Measurements from ENCODE around the gene PTPN20. TPM values are rescaled to one million over a fixed set of nuclear protein-coding genes. Genes with fewer than 3 reads are reported as not detected.
A peak's percentile ranks its signal among the peaks of the same experiment; 100 is the strongest.

The PTPN20 gene
- total RNA-seq, 2 experiments from 2014 or later, result 1.3 to 2.0 TPM

- Mint-ChIP-seq H3K4me3 (no peak overlapping the region), H3K27ac (no peak overlapping the region), H3K27me3 (no peaks in the 10 kb centered on the region), H3K4me1 (no peaks in the 10 kb centered on the region), H3K9me3 (ENCODE audit: low read depth) (no peaks in the 10 kb centered on the region), H3K36me3 (ENCODE audit: low read depth) (no peaks in the 10 kb centered on the region)
- ATAC-seq (peak; percentile 39), DNase-seq (no peak)
- ChIA-PET POLR2A (no interaction called here), CTCF (interaction anchor here (0.6 to 1.4 kb wide), 3 partner anchors 9 to 954 kb away, joined by 3 to 7 read pairs (median 3); no protein-coding TSS in a partner anchor)
- intact Hi-C loops (cut with DNase I, micrococcal nuclease), result no loop called here
Observed at GRCh38 chr10:47031211-47031900, 120.1 kb downstream of the PTPN20 start.

DNA sequence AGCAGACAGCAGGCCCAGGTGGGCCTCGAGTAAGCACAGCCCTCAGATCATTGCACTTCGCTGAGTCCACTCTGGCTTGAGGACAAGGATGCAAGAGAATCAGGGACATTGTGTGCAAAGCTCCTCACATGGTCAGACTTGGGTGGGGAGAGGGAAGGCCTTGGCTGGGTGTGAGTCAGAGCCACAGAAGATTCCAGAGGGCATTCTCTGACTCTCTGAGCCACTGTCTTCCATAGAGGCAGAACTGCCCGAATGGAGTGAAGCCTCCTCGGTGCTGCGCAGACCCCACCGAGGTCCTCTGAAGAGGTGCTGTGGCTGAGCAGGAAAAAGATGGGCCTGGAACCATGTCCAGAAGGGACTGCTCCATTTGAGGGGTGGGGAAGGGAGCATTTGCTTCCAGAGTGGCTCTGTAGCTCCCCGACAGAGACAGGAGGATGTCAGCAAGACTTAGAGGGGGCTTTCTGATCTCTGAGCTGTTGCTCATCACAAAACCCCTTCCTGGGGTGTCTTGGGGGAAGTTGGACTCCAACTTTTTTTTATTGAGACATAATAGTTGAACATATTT is 120.8 kb downstream of the PTPN20 start:
- no peak for ATAC-seq
- Mint-ChIP-seq H3K27ac (no peak overlapping the region), H3K27me3 (no peaks in the 10 kb centered on the region), H3K4me1 (no peaks in the 10 kb centered on the region), H3K9me3 (ENCODE audit: low read depth) (no peaks in the 10 kb centered on the region), H3K4me3 (no peak overlapping the region), H3K36me3 (ENCODE audit: low read depth) (no peaks in the 10 kb centered on the region)
- ChIA-PET CTCF (interaction anchor here (1.1 to 2.6 kb wide), 3 partner anchors 9 to 280 kb away, joined by 3 to 13 read pairs (median 7); no protein-coding TSS in a partner anchor), POLR2A (no interaction called here)
- intact Hi-C loops (cut with DNase I, micrococcal nuclease), result no loop called here
- DNase-seq, result no peak

DNA sequence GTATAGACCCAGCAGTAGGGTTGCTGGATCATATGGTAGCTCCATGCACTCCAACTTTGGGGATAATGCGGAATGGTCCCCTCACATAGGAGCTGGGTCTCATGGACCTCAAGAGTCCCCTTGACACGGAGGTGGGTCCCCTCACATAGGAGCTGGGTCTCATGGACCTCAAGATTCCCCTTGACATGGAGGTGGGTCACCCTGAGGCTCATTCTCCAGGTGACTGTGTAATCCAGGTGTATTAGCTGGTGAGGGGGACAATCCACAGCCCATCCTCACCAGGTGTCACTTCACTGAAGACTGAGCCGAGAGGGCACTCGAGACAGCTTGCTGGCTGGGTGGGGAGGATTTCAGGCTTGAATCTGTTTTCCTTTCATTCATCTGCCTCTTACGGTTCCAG is 121.9 kb downstream of the PTPN20 start:
- POLR2A ChIA-PET, result no interaction called here
- Mint-ChIP-seq H3K4me1 (no peaks in the 10 kb centered on the region), H3K36me3 (ENCODE audit: low read depth) (no peaks in the 10 kb centered on the region), H3K27me3 (no peaks in the 10 kb centered on the region), H3K4me3 (no peak overlapping the region), H3K9me3 (ENCODE audit: low read depth) (no peaks in the 10 kb centered on the region), H3K27ac (no peak overlapping the region)
- ATAC-seq, result no peak
- CTCF ChIA-PET, result interaction anchor here (0.9 to 2.6 kb wide), 3 partner anchors 12 to 279 kb away, joined by 3 to 13 read pairs (median 5); no protein-coding TSS in a partner anchor
- DNase-seq, result no peak
- intact Hi-C loops (cut with DNase I, micrococcal nuclease), result no loop called here

GRCh38 chr10:47033541-47034270 is 122.5 kb downstream of the PTPN20 start:
- CTCF ChIA-PET, result interaction anchor here (0.5 to 2.6 kb wide), 5 partner anchors 8 to 279 kb away, joined by 3 to 13 read pairs (median 3); no protein-coding TSS in a partner anchor

DNA sequence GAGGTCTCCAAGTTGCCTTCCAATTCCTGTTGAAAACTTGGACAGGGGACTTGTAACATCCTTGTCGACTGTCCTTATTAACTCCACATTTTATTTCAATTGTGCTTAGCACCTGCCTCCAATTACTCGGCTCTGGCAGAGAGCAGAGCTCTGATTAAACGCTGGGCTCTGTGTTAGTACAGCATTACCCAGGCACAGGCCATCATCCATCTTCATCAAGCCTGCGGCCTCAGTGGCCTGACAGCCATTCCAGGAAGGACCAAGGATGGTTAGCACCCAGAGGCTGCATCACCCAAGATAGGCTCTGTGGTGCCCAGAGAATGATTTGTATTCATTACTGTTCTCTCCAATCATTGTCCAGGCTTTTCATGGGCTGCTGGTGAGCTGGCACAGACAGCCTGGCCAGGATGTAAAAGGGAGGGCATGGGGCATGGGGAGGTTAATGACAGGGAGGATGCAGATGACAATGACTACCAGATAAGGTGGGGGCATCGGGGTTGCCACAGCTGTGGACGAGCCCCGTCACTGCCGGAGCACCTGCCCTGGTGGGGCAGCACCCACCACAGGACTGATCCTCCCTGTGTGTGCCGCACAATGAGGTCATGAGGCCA is 123.3 kb downstream of the PTPN20 start:
- H3K4me3 Mint-ChIP-seq, result no peak overlapping the region
- POLR2A ChIA-PET, result no interaction called here
- no peaks in the 10 kb centered on the region for H3K9me3 Mint-ChIP-seq (ENCODE audit: low read depth)
- ATAC-seq, result no peak
- no peaks in the 10 kb centered on the region for H3K4me1 Mint-ChIP-seq
- intact Hi-C loops (cut with DNase I, micrococcal nuclease), result no loop called here
- DNase-seq, result no peak
- no peaks in the 10 kb centered on the region for H3K36me3 Mint-ChIP-seq (ENCODE audit: low read depth)
- H3K27ac Mint-ChIP-seq, result no peak overlapping the region
- CTCF ChIA-PET, result interaction anchor here (0.5 to 2.6 kb wide), 3 partner anchors 9 to 278 kb away, joined by 3 to 13 read pairs (median 5); no protein-coding TSS in a partner anchor
- H3K27me3 Mint-ChIP-seq, result no peaks in the 10 kb centered on the region

More at GRCh38 chr10:47033541-47034270, 122.5 kb downstream of the PTPN20 start:
- no peaks in the 10 kb centered on the region for H3K27me3 Mint-ChIP-seq
- H3K27ac Mint-ChIP-seq, result no peak overlapping the region
- no peaks in the 10 kb centered on the region for H3K4me1 Mint-ChIP-seq
- intact Hi-C loops (cut with DNase I, micrococcal nuclease), result no loop called here
- no peak for ATAC-seq
- H3K9me3 Mint-ChIP-seq (ENCODE audit: low read depth), result no peaks in the 10 kb centered on the region
- POLR2A ChIA-PET, result no interaction called here
- no peaks in the 10 kb centered on the region for H3K36me3 Mint-ChIP-seq (ENCODE audit: low read depth)
- no peak for DNase-seq
- H3K4me3 Mint-ChIP-seq, result no peak overlapping the region

- ATAC-seq (no peak), DNase-seq (no peak)
- H3K4me1 Mint-ChIP-seq, result no peaks in the 10 kb centered on the region
- H3K36me3 Mint-ChIP-seq (ENCODE audit: low read depth), result no peaks in the 10 kb centered on the region
- H3K27ac Mint-ChIP-seq, result no peak overlapping the region
- POLR2A ChIA-PET, result no interaction called here
- H3K9me3 Mint-ChIP-seq (ENCODE audit: low read depth), result no peaks in the 10 kb centered on the region
- CTCF ChIA-PET, result no interaction called here
- H3K4me3 Mint-ChIP-seq, result no peak overlapping the region
- no peaks in the 10 kb centered on the region for H3K27me3 Mint-ChIP-seq
- intact Hi-C loops (cut with DNase I, micrococcal nuclease), result no loop called here
Observed at GRCh38 chr10:47035171-47035818, 124.1 kb downstream of the PTPN20 start.

- Mint-ChIP-seq H3K4me1 (no peaks in the 10 kb centered on the region), H3K36me3 (ENCODE audit: low read depth) (no peaks in the 10 kb centered on the region), H3K4me3 (no peak overlapping the region), H3K9me3 (ENCODE audit: low read depth) (no peaks in the 10 kb centered on the region), H3K27me3 (no peaks in the 10 kb centered on the region), H3K27ac (no peak overlapping the region)
- intact Hi-C loops (cut with DNase I, micrococcal nuclease), result no loop called here
- ATAC-seq (no peak), DNase-seq (no peak)
- CTCF ChIA-PET, result no interaction called here
- POLR2A ChIA-PET, result no interaction called here
Observed at GRCh38 chr10:47035819-47036337, 124.7 kb downstream of the PTPN20 start.

DNA sequence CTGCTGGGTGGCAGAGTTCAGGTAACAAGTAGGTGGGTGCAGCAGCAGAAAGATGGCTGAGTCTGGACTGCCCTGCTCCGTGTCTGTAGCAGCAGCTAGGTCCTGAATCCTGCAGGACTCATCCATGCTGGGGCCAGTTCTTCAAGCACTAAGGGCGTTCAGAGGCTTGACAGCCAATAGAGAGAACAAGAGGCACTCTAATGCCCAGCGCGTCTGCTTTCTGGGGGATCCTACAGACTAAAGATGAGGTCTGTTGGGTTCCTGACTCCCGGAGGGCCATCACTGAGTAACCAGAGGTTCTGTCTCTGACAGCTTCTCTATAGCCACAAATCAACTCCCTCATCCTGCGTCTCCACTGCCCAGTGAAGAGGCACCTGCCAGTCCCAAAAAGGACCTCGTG is 125.5 kb downstream of the PTPN20 start:
- no peak overlapping the region for H3K4me3 Mint-ChIP-seq
- H3K4me1 Mint-ChIP-seq, result no peaks in the 10 kb centered on the region
- ChIA-PET POLR2A (no interaction called here), CTCF (interaction anchor here (0.7 to 1.1 kb wide), 3 partner anchors 11 to 304 kb away, joined by 3 to 4 read pairs (median 3); no protein-coding TSS in a partner anchor)
- no peak for DNase-seq
- intact Hi-C loops (cut with DNase I, micrococcal nuclease), result no loop called here
- no peaks in the 10 kb centered on the region for H3K9me3 Mint-ChIP-seq (ENCODE audit: low read depth)
- no peaks in the 10 kb centered on the region for H3K36me3 Mint-ChIP-seq (ENCODE audit: low read depth)
- no peak for ATAC-seq
- H3K27me3 Mint-ChIP-seq, result no peaks in the 10 kb centered on the region
- H3K27ac Mint-ChIP-seq, result no peak overlapping the region

DNA sequence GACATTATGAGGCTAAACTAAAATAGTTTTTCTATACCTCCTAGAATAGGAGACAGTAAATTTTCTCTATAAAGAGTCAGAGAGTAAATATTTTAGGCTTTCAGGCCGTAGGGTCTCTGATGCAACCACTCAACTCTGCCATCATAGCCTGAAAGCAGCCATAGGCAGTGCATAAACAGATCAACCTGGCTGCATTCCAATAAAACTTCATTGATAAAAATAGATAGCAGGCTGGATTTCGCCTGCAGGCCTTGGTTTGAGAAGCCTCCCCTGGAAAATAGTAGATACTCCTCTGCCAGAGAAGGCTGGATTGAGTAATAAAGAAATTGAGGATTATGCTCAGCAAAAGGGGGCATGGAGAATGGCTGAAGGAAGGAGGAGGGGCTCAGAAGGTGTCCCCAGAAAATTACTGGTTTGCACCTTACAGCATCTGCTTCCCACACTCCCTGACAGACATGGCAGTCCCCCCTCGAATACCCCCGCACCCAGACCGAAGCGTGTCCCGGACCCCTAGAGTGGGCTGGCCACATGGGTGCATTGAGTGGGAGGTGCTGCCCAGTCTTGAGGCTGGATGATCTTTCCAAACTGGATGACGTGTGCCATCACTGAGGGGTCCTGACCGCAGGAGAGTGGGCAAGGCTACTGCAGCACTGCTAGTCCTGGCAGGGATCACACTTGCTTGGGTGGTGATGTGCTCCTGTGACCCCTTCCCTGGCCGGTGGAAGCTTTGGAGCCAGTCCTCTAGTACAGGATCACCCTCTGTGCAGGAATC is 126.6 kb downstream of the PTPN20 start:
- Mint-ChIP-seq H3K27me3 (no peaks in the 10 kb centered on the region), H3K9me3 (ENCODE audit: low read depth) (no peaks in the 10 kb centered on the region), H3K27ac (no peak overlapping the region), H3K36me3 (ENCODE audit: low read depth) (no peaks in the 10 kb centered on the region), H3K4me3 (no peak overlapping the region), H3K4me1 (no peaks in the 10 kb centered on the region)
- CTCF ChIA-PET, result interaction anchor here (0.7 to 2.2 kb wide), 4 partner anchors 10 to 303 kb away, joined by 3 to 8 read pairs (median 4); no protein-coding TSS in a partner anchor
- no peak for DNase-seq
- intact Hi-C loops (cut with DNase I, micrococcal nuclease), result no loop called here
- POLR2A ChIA-PET, result no interaction called here
- ATAC-seq, result no peak

DNA sequence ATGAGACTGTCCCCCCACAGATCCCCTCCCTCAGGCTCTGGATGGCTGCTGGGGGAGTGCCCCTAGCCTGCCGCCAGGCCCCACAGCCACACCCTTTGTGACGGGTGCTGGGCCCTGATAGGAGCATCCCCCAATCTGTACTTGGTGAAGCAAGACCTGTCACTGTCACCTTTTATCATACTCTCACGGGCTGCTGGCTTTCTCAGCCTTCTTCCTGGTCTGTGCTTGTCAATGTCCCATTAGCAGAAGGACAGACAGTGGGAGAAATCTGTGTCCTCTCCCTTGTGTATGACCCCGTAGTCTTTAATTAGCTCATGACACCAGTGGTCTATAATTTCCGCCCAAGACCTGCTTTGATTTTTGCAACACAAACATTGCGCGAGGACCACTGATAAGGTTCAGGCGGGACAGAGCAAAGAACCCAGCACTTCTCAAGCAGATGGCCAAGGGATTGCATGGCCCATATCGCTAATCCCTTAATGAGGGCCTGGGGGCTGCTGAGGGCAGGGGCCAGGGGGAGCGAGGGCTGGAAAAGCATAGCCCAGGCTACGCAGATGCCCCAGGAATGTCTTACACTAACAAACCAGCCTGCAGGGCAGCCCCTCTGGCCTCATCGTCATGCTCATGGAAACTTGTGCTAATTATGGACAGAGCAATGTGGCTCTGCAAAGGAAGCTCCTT is 127.8 kb downstream of the PTPN20 start:
- H3K4me3 Mint-ChIP-seq, result no peak overlapping the region
- CTCF ChIA-PET, result interaction anchor here (1.1 to 2.2 kb wide), 3 partner anchors 9 to 273 kb away, joined by 4 to 8 read pairs (median 4); no protein-coding TSS in a partner anchor

More for the DNA sequence above, 127.8 kb downstream of the PTPN20 start:
- no peaks in the 10 kb centered on the region for H3K36me3 Mint-ChIP-seq (ENCODE audit: low read depth)
- ATAC-seq (no peak), DNase-seq (no peak)
- POLR2A ChIA-PET, result no interaction called here
- no peaks in the 10 kb centered on the region for H3K27me3 Mint-ChIP-seq
- H3K4me1 Mint-ChIP-seq, result no peaks in the 10 kb centered on the region
- no peak overlapping the region for H3K27ac Mint-ChIP-seq
- intact Hi-C loops (cut with DNase I, micrococcal nuclease), result no loop called here
- H3K9me3 Mint-ChIP-seq (ENCODE audit: low read depth), result no peaks in the 10 kb centered on the region
